Liver (tissue), 9 donors: ENCODE results near the gene WFS1. TPM values are rescaled to one million over a fixed set of nuclear protein-coding genes. Genes with fewer than 3 reads are reported as not detected.

Source experiments
- DNase-seq: peaks from one replicate; pipeline ENCODE4 v3.0.0-alpha.2; 2017; ENCODE audit warnings: low spot score
- H3K27ac ChIP-seq, 2 donors: one replicate each; pipeline ENCODE4 v1.7.0; 2013; ENCODE audit warnings: inconsistent platforms in 2 of 2, low read length in 2 of 2, control low read depth in 1 of 2, low read depth in 1 of 2, mild to moderate bottlenecking in 1 of 2
- H3K27me3 ChIP-seq, 4 donors: one replicate each; pipeline versions ENCODE4 v1.6.1 to v1.7.0; 2013; ENCODE audit warnings: low read length in 3 of 4, inconsistent platforms in 1 of 4, mild to moderate bottlenecking in 1 of 4, moderate library complexity in 1 of 4; ENCODE audit not compliant: control insufficient read depth in 4 of 4, insufficient read depth in 4 of 4
- H3K36me3 ChIP-seq, 4 donors: one replicate each; pipeline versions ENCODE4 v1.6.1 to v1.7.0; 2013; ENCODE audit warnings: low read length in 3 of 4, mild to moderate bottlenecking in 3 of 4, low read depth in 1 of 4, moderate library complexity in 1 of 4; ENCODE audit not compliant: control insufficient read depth in 4 of 4, insufficient read depth in 3 of 4
- H3K4me1 ChIP-seq, 4 donors: one replicate each; pipeline versions ENCODE4 v1.6.1 to v1.7.0; 2013; ENCODE audit warnings: low read length in 3 of 4, mild to moderate bottlenecking in 3 of 4, moderate library complexity in 1 of 4; ENCODE audit not compliant: control insufficient read depth in 4 of 4, insufficient read depth in 4 of 4
- H3K4me3 ChIP-seq, 3 donors: one replicate each; pipeline versions ENCODE4 v1.6.1 to v1.7.0; 2013; ENCODE audit warnings: low read length in 3 of 3, control low read depth in 1 of 3, low read depth in 1 of 3, mild to moderate bottlenecking in 1 of 3
- H3K9ac ChIP-seq, 2 donors: one replicate each; pipeline ENCODE4 v1.7.0; 2013; ENCODE audit warnings: low read length in 2 of 2, mild to moderate bottlenecking in 2 of 2, moderate library complexity in 2 of 2, control low read depth in 1 of 2, low read depth in 1 of 2
- H3K9me3 ChIP-seq, 4 donors: one replicate each; pipeline versions ENCODE4 v1.6.1 to v1.7.0; 2013; ENCODE audit warnings: low read length in 3 of 4; ENCODE audit not compliant: control insufficient read depth in 4 of 4
- ATF3 ChIP-seq: IDR thresholded peaks from 2 replicates; pipeline ENCODE4 v1.6.1; 2016; ENCODE audit warnings: antibody characterized with exemption
- CTCF ChIP-seq: fragments of 150-350 bp; IDR thresholded peaks from 2 replicates; pipeline ENCODE4 v1.5.1; 2017; ENCODE audit warnings: improper control_type of control experiment, low read depth, low read length; ENCODE audit not compliant: missing input control
- EGR1 ChIP-seq, 2 donors: IDR thresholded peaks; 2 replicates each; pipeline ENCODE4 v1.6.1; 2016 to 2018; ENCODE audit warnings: antibody characterized with exemption in 2 of 2, low read depth in 2 of 2
- FOXA1 ChIP-seq: IDR thresholded peaks from 2 replicates; pipeline ENCODE4 v1.6.1; 2016; ENCODE audit warnings: antibody characterized with exemption
- FOXA2 ChIP-seq: IDR thresholded peaks from 2 replicates; pipeline ENCODE4 v1.6.1; 2016; ENCODE audit warnings: antibody characterized with exemption
- HNF4A ChIP-seq, 2 donors: conservative IDR thresholded peaks; 2 replicates each; pipeline ENCODE4 v1.6.1; 2016; ENCODE audit warnings: antibody characterized with exemption in 2 of 2, mild to moderate bottlenecking in 2 of 2
- HNF4G ChIP-seq: IDR thresholded peaks from 2 replicates; pipeline ENCODE4 v1.6.1; 2016; ENCODE audit warnings: antibody characterized with exemption
- JUND ChIP-seq, 2 donors: IDR thresholded peaks; 2 replicates each; pipeline ENCODE4 v1.6.1; 2016; ENCODE audit warnings: antibody characterized with exemption in 2 of 2
- MAX ChIP-seq: IDR thresholded peaks from 2 replicates; pipeline ENCODE4 v1.6.1; 2016; ENCODE audit warnings: antibody characterized with exemption
- NR2F2 ChIP-seq: IDR thresholded peaks from 2 replicates; pipeline ENCODE4 v1.6.1; 2016; ENCODE audit warnings: antibody characterized with exemption
- RAD21 ChIP-seq, 2 donors: IDR thresholded peaks; 2 replicates each; pipeline ENCODE4 v1.6.1; 2016; ENCODE audit warnings: antibody characterized with exemption in 2 of 2, mild to moderate bottlenecking in 2 of 2
- REST ChIP-seq: IDR thresholded peaks from 2 replicates; pipeline ENCODE4 v1.6.1; 2016; ENCODE audit warnings: antibody characterized with exemption, mild to moderate bottlenecking
- RXRA ChIP-seq, 2 donors: IDR thresholded peaks; 2 replicates each; pipeline ENCODE4 v1.6.1; 2017 to 2018; ENCODE audit warnings: antibody characterized with exemption in 2 of 2, mild to moderate bottlenecking in 1 of 2
- SP1 ChIP-seq: IDR thresholded peaks from 2 replicates; pipeline ENCODE4 v1.6.1; 2018; ENCODE audit warnings: antibody characterized with exemption, mild to moderate bottlenecking
- YY1 ChIP-seq: IDR thresholded peaks from 2 replicates; pipeline ENCODE4 v1.6.1; 2016; ENCODE audit warnings: antibody characterized with exemption, mild to moderate bottlenecking
- ZBTB33 ChIP-seq: IDR thresholded peaks from 2 replicates; pipeline ENCODE4 v1.6.1; 2016; ENCODE audit warnings: antibody characterized with exemption
- WGBS: extraction: QIAGEN DNeasy Blood & Tissue Kit; methylation state at CpG from one replicate; pipeline ENCODE4 v1.1.7; 2013; 5-methylcytosine and 5-hydroxymethylcytosine counted together
- polyA plus RNA-seq, 2 donors: library from polyadenylated mRNA; stranded (reverse) in 1 of 2; unstranded in 1 of 2; fragments of 200-250 nt in 1 of 2; fragments of >200 nt in 1 of 2; fragmentation: Nextera tagmentation in 1 of 2; extraction: Ambion mirVana in 1 of 2; gene quantifications; one replicate each; pipeline versions ENCODE4 v1.2.1 to v1.2.3, GENCODE V29; 2013 to 2015
- total RNA-seq, 2 donors: library from RNA; depleted of rRNA; stranded (reverse); fragments of >200 nt; gene quantifications; one replicate each; pipeline ENCODE4 v1.2.3, GENCODE V29; 2014
- donor health status: healthy.
- donor health status: healthy.
- donor health status: healthy.
- donor health status: healthy.
- donor health status: healthy.

The WFS1 gene
- total and polyA plus RNA-seq, 4 donors, result 6.0 to 23.9 (median 13.0) TPM

- H3K36me3 ChIP-seq, result no peaks in the 10 kb centered on the region
- no peak for DNase-seq
- no peaks in the 10 kb centered on the region for H3K9me3 ChIP-seq
- H3K4me3 ChIP-seq, result no peak overlapping the region
- no peak for TF ChIP-seq FOXA2
- no peak for TF ChIP-seq RXRA (IDR thresholded peaks at IDR 0.05)
- no peak for TF ChIP-seq JUND (IDR thresholded peaks at IDR 0.05)
- no peak for TF ChIP-seq REST
- TF ChIP-seq CTCF, result no peak
- TF ChIP-seq RAD21 (IDR thresholded peaks at IDR 0.05), result no peak
- TF ChIP-seq MAX, result no peak
- TF ChIP-seq YY1, result no peak
- no peak for TF ChIP-seq SP1
- TF ChIP-seq NR2F2, result no peak
- TF ChIP-seq EGR1 (IDR thresholded peaks at IDR 0.05; ENCODE audit: low read depth in 2 of 2), result no peak
- TF ChIP-seq HNF4G, result no peak
- no peak for TF ChIP-seq ATF3
- TF ChIP-seq FOXA1, result no peak
- TF ChIP-seq ZBTB33, result no peak
- no peak for TF ChIP-seq HNF4A (conservative IDR thresholded peaks at IDR 0.05)
- 76% methylated on average over 15 of the region's 15 CpGs for WGBS
- no peaks in the 10 kb centered on the region for H3K4me1 ChIP-seq
- no peak overlapping the region for H3K27ac ChIP-seq
- no peaks in the 10 kb centered on the region for H3K27me3 ChIP-seq
- no peak overlapping the region for H3K9ac ChIP-seq
These were observed 6.0 kb upstream of the WFS1 start for GRCh38 chr4:6263526-6264224.

GRCh38 chr4:6264225-6264540 lies 5.5 kb upstream of the WFS1 start:
- H3K9ac ChIP-seq, result no peak overlapping the region
- H3K36me3 ChIP-seq, result no peaks in the 10 kb centered on the region
- H3K9me3 ChIP-seq, result no peaks in the 10 kb centered on the region
- peak; percentile 52 for DNase-seq
- no peak overlapping the region for H3K27ac ChIP-seq
- WGBS, result 53% methylated on average over 3 of the region's 3 CpGs
- H3K4me1 ChIP-seq, result peaks cover 0 to 4% (median 2%) of the 10 kb centered on the region in 4 donors
- TF ChIP-seq NR2F2 (no peak), ZBTB33 (no peak), RAD21 (IDR thresholded peaks at IDR 0.05) (peak; percentile 70 to 78), HNF4A (conservative IDR thresholded peaks at IDR 0.05) (no peak), CTCF (peak; percentile 29), FOXA1 (no peak)
- H3K4me3 ChIP-seq, result no peak overlapping the region
- no peaks in the 10 kb centered on the region for H3K27me3 ChIP-seq
